ENCODE results near the gene ERC1. TPM values are rescaled to one million over a fixed set of nuclear protein-coding genes. Genes with fewer than 3 reads are reported as not detected.

ERC1 gene
- total RNA-seq, 1 donor from 2014 or later: 82.2 TPM

DNA sequence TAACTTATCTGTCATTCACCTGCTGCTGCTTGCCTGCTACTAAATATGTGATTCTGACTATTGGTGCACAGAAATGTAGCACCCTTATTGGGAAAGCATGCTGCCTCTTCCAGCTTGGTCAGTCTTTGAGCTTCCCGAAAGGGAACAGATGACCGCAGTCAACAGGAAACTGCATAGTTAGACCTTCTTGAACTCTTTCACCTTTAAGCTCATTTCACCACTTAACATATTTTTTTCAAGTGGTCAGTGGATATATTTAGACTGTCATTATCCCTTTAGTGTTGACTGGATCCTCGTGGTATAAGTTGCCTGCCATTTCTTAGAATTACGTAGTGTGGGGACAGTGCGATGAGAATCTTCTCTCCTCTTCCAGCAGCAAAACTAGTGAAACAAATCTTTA lies 378.4 kb downstream of the ERC1 start:
- peaks cover 5% of the 10 kb centered on the region for H3K27me3 Mint-ChIP-seq (ENCODE audit: unreplicated experiment)
- H3K36me3 Mint-ChIP-seq (ENCODE audit: unreplicated experiment): no peaks in the 10 kb centered on the region
- TF ChIP-seq, protein P1, sequence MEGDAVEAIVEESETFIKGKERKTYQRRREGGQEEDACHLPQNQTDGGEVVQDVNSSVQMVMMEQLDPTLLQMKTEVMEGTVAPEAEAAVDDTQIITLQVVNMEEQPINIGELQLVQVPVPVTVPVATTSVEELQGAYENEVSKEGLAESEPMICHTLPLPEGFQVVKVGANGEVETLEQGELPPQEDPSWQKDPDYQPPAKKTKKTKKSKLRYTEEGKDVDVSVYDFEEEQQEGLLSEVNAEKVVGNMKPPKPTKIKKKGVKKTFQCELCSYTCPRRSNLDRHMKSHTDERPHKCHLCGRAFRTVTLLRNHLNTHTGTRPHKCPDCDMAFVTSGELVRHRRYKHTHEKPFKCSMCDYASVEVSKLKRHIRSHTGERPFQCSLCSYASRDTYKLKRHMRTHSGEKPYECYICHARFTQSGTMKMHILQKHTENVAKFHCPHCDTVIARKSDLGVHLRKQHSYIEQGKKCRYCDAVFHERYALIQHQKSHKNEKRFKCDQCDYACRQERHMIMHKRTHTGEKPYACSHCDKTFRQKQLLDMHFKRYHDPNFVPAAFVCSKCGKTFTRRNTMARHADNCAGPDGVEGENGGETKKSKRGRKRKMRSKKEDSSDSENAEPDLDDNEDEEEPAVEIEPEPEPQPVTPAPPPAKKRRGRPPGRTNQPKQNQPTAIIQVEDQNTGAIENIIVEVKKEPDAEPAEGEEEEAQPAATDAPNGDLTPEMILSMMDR (IDR thresholded peaks at IDR 0.05; ENCODE audit: partially characterized antibody, unreplicated experiment): no peak
- no peaks in the 10 kb centered on the region for H3K9me3 Mint-ChIP-seq (ENCODE audit: unreplicated experiment)
- H3K4me3 Mint-ChIP-seq (ENCODE audit: unreplicated experiment): no peak overlapping the region
- peaks cover 19% of the 10 kb centered on the region for H3K4me1 Mint-ChIP-seq (ENCODE audit: low read depth, unreplicated experiment)
- DNase-seq: no peak
- H3K27ac Mint-ChIP-seq (ENCODE audit: unreplicated experiment): no peak overlapping the region

DNA sequence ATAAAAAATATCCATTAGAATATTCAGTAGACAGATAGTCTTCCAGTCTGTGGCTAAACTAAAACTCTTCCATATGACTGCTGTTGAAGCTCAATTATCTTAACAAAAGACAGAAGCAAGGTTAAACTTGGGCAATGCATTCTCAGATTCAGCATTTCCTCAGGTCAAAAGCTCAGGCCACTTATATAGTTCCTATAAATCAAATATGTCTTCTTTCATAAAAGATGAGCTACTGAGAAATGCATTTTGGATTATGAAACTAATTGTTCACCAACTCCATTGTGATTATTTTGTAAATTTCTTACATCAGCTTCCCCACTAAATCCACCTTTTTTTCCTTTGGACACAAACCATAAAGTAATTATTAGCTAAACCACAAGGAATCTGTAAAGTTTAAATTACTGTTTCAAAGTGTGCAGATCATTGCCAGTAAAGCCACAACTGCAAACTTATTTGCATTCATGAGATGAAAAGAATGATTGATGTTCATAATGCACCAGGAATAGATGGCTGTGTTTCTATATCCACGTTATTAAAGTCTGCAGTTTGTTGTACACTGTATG lies 379.0 kb downstream of the ERC1 start:
- Mint-ChIP-seq H3K27me3 (ENCODE audit: unreplicated experiment) (peaks cover 5% of the 10 kb centered on the region), H3K27ac (ENCODE audit: unreplicated experiment) (no peak overlapping the region), H3K9me3 (ENCODE audit: unreplicated experiment) (peaks cover 1% of the 10 kb centered on the region), H3K4me3 (ENCODE audit: unreplicated experiment) (no peak overlapping the region), H3K4me1 (ENCODE audit: low read depth, unreplicated experiment) (peaks cover 19% of the 10 kb centered on the region), H3K36me3 (ENCODE audit: unreplicated experiment) (no peaks in the 10 kb centered on the region)
- DNase-seq: no peak
- TF ChIP-seq, protein P1 (IDR thresholded peaks at IDR 0.05; ENCODE audit: partially characterized antibody, unreplicated experiment): no peak

DNA sequence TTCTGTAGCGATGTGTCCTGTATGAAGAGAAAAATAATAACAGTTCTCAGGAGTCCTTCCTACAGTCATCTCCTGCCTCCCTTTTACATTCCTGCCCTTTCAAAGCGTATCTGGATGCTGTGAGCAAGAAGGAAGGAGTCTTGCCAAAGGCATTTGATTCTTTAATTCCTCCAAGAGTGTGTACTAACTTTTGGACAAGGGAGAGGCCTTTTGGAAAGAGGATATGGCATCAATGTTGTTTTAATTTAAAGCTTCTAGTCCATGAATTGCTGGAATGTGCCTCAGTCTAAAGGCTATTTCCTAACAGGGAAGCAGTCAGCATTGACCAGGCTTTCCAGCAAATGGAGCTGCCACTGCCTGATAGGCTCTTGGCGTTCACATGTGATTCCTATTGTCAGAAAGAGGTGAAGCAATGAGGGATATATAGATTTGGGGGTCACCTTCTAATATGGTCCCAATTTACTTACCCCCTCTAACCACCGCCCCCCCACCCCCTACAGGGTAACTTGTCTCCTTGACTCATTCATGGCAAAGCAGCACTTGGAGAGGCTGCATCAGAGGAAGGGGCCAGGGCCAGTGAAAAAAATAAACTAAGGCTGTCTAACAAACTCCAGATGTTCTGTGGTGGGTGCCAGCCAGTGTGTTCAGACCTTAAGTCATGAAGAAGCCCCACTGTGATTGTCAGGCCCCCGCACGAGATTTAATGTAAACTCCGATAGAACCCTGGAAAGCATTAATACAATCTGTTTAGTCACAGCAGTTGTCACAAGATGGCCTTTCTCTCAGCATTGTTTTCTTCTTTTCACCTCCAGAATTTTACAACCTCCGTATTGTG lies 383.1 kb downstream of the ERC1 start:
- peaks cover 6% of the 10 kb centered on the region for H3K4me1 Mint-ChIP-seq (ENCODE audit: low read depth, unreplicated experiment)
- H3K36me3 Mint-ChIP-seq (ENCODE audit: unreplicated experiment): peaks cover 10% of the 10 kb centered on the region
- peaks cover 2% of the 10 kb centered on the region for H3K27me3 Mint-ChIP-seq (ENCODE audit: unreplicated experiment)
- H3K27ac Mint-ChIP-seq (ENCODE audit: unreplicated experiment): no peak overlapping the region
- peaks cover 2% of the 10 kb centered on the region for H3K9me3 Mint-ChIP-seq (ENCODE audit: unreplicated experiment)
- DNase-seq: no peak
- TF ChIP-seq, protein P1 (IDR thresholded peaks at IDR 0.05; ENCODE audit: partially characterized antibody, unreplicated experiment): no peak
- H3K4me3 Mint-ChIP-seq (ENCODE audit: unreplicated experiment): no peak overlapping the region

DNA sequence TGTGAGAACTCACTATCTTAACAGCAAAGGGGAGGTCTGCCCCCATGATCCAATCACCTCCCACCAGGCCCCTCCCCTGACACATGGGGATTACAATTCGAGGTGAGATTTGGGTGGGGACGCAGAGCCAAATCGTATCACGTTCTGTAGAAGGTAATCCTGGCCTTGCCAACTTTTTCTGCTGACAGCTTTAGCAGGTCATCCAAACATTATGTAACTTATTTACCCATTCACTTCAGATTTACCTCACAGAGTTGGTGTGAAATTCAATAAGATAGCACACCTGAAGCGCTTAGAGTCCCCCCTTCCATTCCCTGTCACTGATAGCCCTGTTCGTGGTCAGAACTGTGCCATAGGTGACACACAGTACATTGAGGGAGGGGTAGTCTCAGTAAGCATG lies 384.3 kb downstream of the ERC1 start:
- TF ChIP-seq, protein P1 (IDR thresholded peaks at IDR 0.05; ENCODE audit: partially characterized antibody, unreplicated experiment): no peak
- DNase-seq: no peak
- Mint-ChIP-seq H3K27ac (ENCODE audit: unreplicated experiment) (no peak overlapping the region), H3K4me3 (ENCODE audit: unreplicated experiment) (no peak overlapping the region), H3K27me3 (ENCODE audit: unreplicated experiment) (peaks cover 2% of the 10 kb centered on the region), H3K9me3 (ENCODE audit: unreplicated experiment) (peaks cover 2% of the 10 kb centered on the region), H3K4me1 (ENCODE audit: low read depth, unreplicated experiment) (peaks cover 6% of the 10 kb centered on the region), H3K36me3 (ENCODE audit: unreplicated experiment) (peaks cover 10% of the 10 kb centered on the region)

DNA sequence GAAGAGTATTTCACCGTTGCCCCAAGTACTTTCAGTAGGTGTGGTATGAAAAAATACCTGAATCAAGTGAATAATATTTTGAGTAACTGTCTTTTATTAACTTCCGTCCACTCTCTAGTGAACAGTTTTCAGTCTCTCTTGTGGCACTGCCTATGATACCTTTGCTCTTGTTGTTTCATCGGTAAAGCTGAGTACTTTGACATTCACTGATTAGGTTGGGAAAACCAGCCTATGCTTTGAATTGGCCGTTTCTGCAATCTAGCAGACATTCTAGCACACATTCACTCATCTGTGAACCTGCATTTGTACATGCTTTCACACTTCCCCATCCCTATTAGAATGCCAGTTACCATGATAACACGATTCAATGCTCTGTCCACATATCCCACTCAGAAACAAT lies 386.1 kb downstream of the ERC1 start:
- Mint-ChIP-seq H3K36me3 (ENCODE audit: unreplicated experiment) (peaks cover 10% of the 10 kb centered on the region), H3K4me3 (ENCODE audit: unreplicated experiment) (no peak overlapping the region), H3K9me3 (ENCODE audit: unreplicated experiment) (peaks cover 2% of the 10 kb centered on the region), H3K27ac (ENCODE audit: unreplicated experiment) (no peak overlapping the region), H3K4me1 (ENCODE audit: low read depth, unreplicated experiment) (peaks cover 8% of the 10 kb centered on the region), H3K27me3 (ENCODE audit: unreplicated experiment) (peaks cover 2% of the 10 kb centered on the region)
- DNase-seq: no peak
- TF ChIP-seq, protein P1 (IDR thresholded peaks at IDR 0.05; ENCODE audit: partially characterized antibody, unreplicated experiment): no peak

Measured in glutamatergic neuron (in vitro differentiated cells).